HepG2 (cell line): ENCODE results near the gene EXOC3L4. TPM values are rescaled to one million over a fixed set of nuclear protein-coding genes. Genes with fewer than 3 reads are reported as not detected.

Experiments
- DBP ChIP-seq: sonication (generic); formaldehyde crosslinking; IDR thresholded peaks from 2 replicates; pipeline ENCODE4 v1.4.0; 2020; ENCODE audit warnings: missing genetic modification reagents; ENCODE audit errors: not compliant biosample characterization
- KDM2A ChIP-seq: sonication (generic); formaldehyde crosslinking; IDR thresholded peaks from 2 replicates; pipeline ENCODE4 v1.4.0; 2020; ENCODE audit warnings: low read depth, missing genetic modification reagents, borderline replicate concordance
- MAFG ChIP-seq: sonication (generic); formaldehyde crosslinking; IDR thresholded peaks from 2 replicates; pipeline ENCODE4 v1.5.1; 2020; ENCODE audit warnings: mild to moderate bottlenecking, missing genetic modification reagents
- MIXL1 ChIP-seq: IDR thresholded peaks from 2 replicates; pipeline ENCODE4 v1.6.1; 2016
- MTA1 ChIP-seq: sonication (generic); formaldehyde crosslinking; IDR thresholded peaks from 2 replicates; pipeline ENCODE4 v1.4.0; 2020; ENCODE audit warnings: missing genetic modification reagents, mild to moderate bottlenecking, borderline replicate concordance
- MTA3 ChIP-seq: sonication (generic); formaldehyde crosslinking; IDR thresholded peaks from 2 replicates; pipeline ENCODE4 v1.4.0; 2020; ENCODE audit warnings: missing genetic modification reagents
- MTF2 ChIP-seq: sonication (generic); formaldehyde crosslinking; IDR thresholded peaks from 2 replicates; pipeline ENCODE4 v1.5.0; 2020; ENCODE audit warnings: missing genetic modification reagents, borderline replicate concordance
- NR2C2 ChIP-seq: sonication (generic); formaldehyde crosslinking; IDR thresholded peaks from 2 replicates; pipeline ENCODE4 v1.4.0; 2020; ENCODE audit warnings: missing genetic modification reagents, mild to moderate bottlenecking, moderate library complexity, borderline replicate concordance
- NR3C1 ChIP-seq: sonication (generic); formaldehyde crosslinking; IDR thresholded peaks from 2 replicates; pipeline ENCODE4 v1.4.0; 2020; ENCODE audit warnings: missing genetic modification reagents
- PAX8 ChIP-seq: sonication (generic); formaldehyde crosslinking; IDR thresholded peaks from 2 replicates; pipeline ENCODE4 v1.8.0; 2022; ENCODE audit warnings: mild to moderate bottlenecking, missing genetic modification reagents, borderline replicate concordance
- POLR2G ChIP-seq: fragments of 200-400 bp; formaldehyde crosslinking; IDR thresholded peaks from 2 replicates; pipeline ENCODE4 v1.6.1; 2018; ENCODE audit warnings: mild to moderate bottlenecking, low read depth, low read length, moderate library complexity
- SAP130 ChIP-seq: IDR thresholded peaks from 2 replicates; pipeline ENCODE4 v1.6.1; 2016; ENCODE audit warnings: low read depth
- SUZ12 ChIP-seq: fragments of 150-350 bp; IDR thresholded peaks from 2 replicates; pipeline ENCODE4 v1.6.1; 2014; ENCODE audit warnings: low read depth, low read length
- THAP8 ChIP-seq: sonication (generic); formaldehyde crosslinking; IDR thresholded peaks from 2 replicates; pipeline ENCODE4 v1.5.1; 2020; ENCODE audit warnings: missing genetic modification reagents, mild to moderate bottlenecking, borderline replicate concordance
- U2AF1 ChIP-seq: fragments of 200-400 bp; formaldehyde crosslinking; optimal IDR thresholded peaks from 2 replicates; pipeline ENCODE3; 2017; ENCODE audit warnings: mild to moderate bottlenecking, low read depth, low read length
- ZBTB44 ChIP-seq: sonication (generic); formaldehyde crosslinking; IDR thresholded peaks from 2 replicates; pipeline ENCODE4 v1.4.0; 2020; ENCODE audit warnings: missing genetic modification reagents
- ZBTB46 ChIP-seq: sonication (generic); formaldehyde crosslinking; IDR thresholded peaks from 2 replicates; pipeline ENCODE4 v1.4.0; 2020; ENCODE audit warnings: mild to moderate bottlenecking, missing genetic modification reagents, borderline replicate concordance
- ZFP36L1 ChIP-seq: sonication (generic); formaldehyde crosslinking; IDR thresholded peaks from 2 replicates; pipeline ENCODE4 v1.8.0; 2022; ENCODE audit warnings: mild to moderate bottlenecking, missing genetic modification reagents, moderate library complexity
- ZFP41 ChIP-seq: sonication (generic); formaldehyde crosslinking; IDR thresholded peaks from 2 replicates; pipeline ENCODE4 v1.4.0; 2020; ENCODE audit warnings: mild to moderate bottlenecking, missing genetic modification reagents, borderline replicate concordance
- ZFP90 ChIP-seq: sonication (generic); formaldehyde crosslinking; IDR thresholded peaks from 2 replicates; pipeline ENCODE4 v1.8.0; 2022; ENCODE audit warnings: missing genetic modification reagents, mild to moderate bottlenecking, inconsistent platforms, borderline replicate concordance
- ZNF143 ChIP-seq: sonication (generic); formaldehyde crosslinking; IDR thresholded peaks from 2 replicates; pipeline ENCODE4 v1.4.0; 2020; ENCODE audit warnings: missing genetic modification reagents
- ZNF691 ChIP-seq: sonication (generic); formaldehyde crosslinking; IDR thresholded peaks from 2 replicates; pipeline ENCODE4 v1.4.0; 2020; ENCODE audit warnings: missing genetic modification reagents, low read depth, mild to moderate bottlenecking, borderline replicate concordance
- ZUFSP ChIP-seq: sonication (generic); formaldehyde crosslinking; IDR thresholded peaks from 2 replicates; pipeline ENCODE4 v1.9.0; 2021; ENCODE audit warnings: missing genetic modification reagents, mild to moderate bottlenecking, borderline replicate concordance
- polyA plus RNA-seq, 8 experiments: library from polyadenylated mRNA; depleted of rRNA in 3 of 8; stranded (reverse) in 7 of 8; unstranded in 1 of 8; fragments of >200 nt; fragmentation: Illumina TruSeq in 4 of 8; extraction: Trizol in 4 of 8; gene quantifications; 2 replicates each; pipeline versions ENCODE4 v1.2.1 to v1.2.3, GENCODE V29; 2011 to 2016; ENCODE audit warnings: low read depth in 4 of 8, missing spikeins in 1 of 8, mixed read lengths in 1 of 8; ENCODE audit not compliant: insufficient read depth in 1 of 8
- total RNA-seq, 5 experiments: library from RNA; depleted of rRNA; stranded (reverse); fragments of >200 nt; fragmentation: Illumina TruSeq; extraction: Trizol; gene quantifications; 2 replicates each; pipeline ENCODE4 v1.2.3, GENCODE V29; 2016; ENCODE audit warnings: low read depth in 1 of 5

Gene EXOC3L4
- total and polyA plus RNA-seq, 2 of the 13 experiments (the other 11 are each of a cell fraction or from before 2014, with no cell fraction given) = 11.8 to 27.0 TPM

GRCh38 chr14:103113774-103114173, 19.2 kb downstream of the EXOC3L4 start (continued):
- TF ChIP-seq ZFP36L1 (CRISPR knock-in tag) (no peak), NR2C2 (CRISPR knock-in tag) (no peak; the same call in 1 of the 2 replicates), U2AF1 (no peak), SUZ12 (no peak), DBP (CRISPR knock-in tag) (no peak), ZBTB46 (CRISPR knock-in tag) (no peak), ZUFSP (no peak), NR3C1 (CRISPR knock-in tag) (no peak), POLR2G (0 out of 2 replicates have a peak, but pooled peaks have one; percentile 57), MAFG (CRISPR knock-in tag) (no peak), KDM2A (CRISPR knock-in tag) (no peak), MTA1 (CRISPR knock-in tag) (0 out of 2 replicates have a peak, but pooled peaks have one; percentile 59), PAX8 (no peak), SAP130 (CRISPR knock-in tag) (no peak), THAP8 (CRISPR knock-in tag) (no peak), ZFP41 (CRISPR knock-in tag) (no peak), ZNF691 (CRISPR knock-in tag) (no peak), ZNF143 (CRISPR knock-in tag) (no peak), ZBTB44 (CRISPR knock-in tag) (no peak), MTF2 (CRISPR knock-in tag) (no peak), ZFP90 (0 out of 2 replicates have a peak, but pooled peaks have one; percentile 30), MIXL1 (no peak), MTA3 (CRISPR knock-in tag) (no peak)
